ENCODE results near the gene METRN. TPM values are rescaled to one million over a fixed set of nuclear protein-coding genes. Genes with fewer than 3 reads are reported as not detected.
A peak's percentile ranks its signal among the peaks of the same experiment; 100 is the strongest.

Gene METRN
- total RNA-seq, 1 donor from 2014 or later = 32.2 TPM

DNA sequence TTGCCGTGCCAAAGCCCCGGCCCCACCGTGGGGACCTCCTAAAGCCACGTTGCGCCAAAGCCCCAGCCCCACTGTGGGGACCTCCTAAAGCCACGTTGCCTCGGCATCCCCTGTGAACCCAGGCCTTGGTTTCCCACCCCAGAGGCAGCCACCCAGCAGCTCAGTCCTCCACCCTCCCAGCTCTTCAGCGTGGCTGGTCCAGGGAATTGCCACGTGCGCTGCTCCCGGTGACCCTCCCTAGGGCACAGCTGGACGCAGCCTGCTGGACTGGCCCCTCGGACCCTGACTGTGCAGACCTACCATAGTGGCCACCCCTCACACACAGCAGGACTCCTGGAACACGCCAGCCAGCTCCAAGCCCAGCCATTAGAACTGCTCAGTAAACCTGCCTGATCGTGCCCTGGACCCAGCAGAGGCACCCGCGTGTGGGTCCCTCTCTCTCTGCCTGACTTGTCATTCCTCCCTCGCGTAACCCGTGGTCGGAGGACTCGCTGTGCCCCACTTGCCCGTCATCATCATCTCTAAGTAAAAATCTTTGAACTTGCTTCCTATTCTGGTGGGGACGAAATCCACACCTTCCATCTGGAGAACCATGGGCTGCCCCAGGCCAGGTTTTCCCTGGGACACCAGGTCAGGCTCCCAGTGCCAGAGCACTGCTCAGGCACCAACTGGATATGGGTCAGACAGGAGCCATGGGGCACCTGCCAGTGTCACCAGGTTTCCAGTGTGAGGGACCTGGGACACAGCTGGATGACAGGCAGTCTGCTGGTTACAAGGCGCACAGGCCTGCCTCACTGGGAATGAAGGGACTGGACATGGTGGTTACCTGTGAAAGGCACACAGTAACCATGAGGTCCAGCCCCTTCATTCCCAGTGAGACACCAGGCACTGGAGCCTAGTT lies 20.3 kb downstream of the METRN start:
- Histone ChIP-seq H3K4me3 (no peak overlapping the region), H3K27me3 (no peaks in the 10 kb centered on the region), H3K4me1 (peaks cover 19% of the 10 kb centered on the region), H3K9me3 (no peaks in the 10 kb centered on the region), H3K27ac (no peak overlapping the region), H3K36me3 (peaks cover 0 to 44% of the 10 kb centered on the region in 2 donors)
- TF ChIP-seq, protein P1, sequence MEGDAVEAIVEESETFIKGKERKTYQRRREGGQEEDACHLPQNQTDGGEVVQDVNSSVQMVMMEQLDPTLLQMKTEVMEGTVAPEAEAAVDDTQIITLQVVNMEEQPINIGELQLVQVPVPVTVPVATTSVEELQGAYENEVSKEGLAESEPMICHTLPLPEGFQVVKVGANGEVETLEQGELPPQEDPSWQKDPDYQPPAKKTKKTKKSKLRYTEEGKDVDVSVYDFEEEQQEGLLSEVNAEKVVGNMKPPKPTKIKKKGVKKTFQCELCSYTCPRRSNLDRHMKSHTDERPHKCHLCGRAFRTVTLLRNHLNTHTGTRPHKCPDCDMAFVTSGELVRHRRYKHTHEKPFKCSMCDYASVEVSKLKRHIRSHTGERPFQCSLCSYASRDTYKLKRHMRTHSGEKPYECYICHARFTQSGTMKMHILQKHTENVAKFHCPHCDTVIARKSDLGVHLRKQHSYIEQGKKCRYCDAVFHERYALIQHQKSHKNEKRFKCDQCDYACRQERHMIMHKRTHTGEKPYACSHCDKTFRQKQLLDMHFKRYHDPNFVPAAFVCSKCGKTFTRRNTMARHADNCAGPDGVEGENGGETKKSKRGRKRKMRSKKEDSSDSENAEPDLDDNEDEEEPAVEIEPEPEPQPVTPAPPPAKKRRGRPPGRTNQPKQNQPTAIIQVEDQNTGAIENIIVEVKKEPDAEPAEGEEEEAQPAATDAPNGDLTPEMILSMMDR (IDR thresholded peaks at IDR 0.05) = no peak
- TF ChIP-seq POLR2A (IDR thresholded peaks at IDR 0.05) = no peak
- no peak for TF ChIP-seq POLR2AphosphoS5 (IDR thresholded peaks at IDR 0.05; ENCODE audit: insufficient read depth in 1 of 2, low read depth in 1 of 2)
- no peak for DNase-seq (ENCODE audit: extremely low spot score in 2 of 2)
- intact Hi-C loops (cut with DNase I) = no loop called here

DNA sequence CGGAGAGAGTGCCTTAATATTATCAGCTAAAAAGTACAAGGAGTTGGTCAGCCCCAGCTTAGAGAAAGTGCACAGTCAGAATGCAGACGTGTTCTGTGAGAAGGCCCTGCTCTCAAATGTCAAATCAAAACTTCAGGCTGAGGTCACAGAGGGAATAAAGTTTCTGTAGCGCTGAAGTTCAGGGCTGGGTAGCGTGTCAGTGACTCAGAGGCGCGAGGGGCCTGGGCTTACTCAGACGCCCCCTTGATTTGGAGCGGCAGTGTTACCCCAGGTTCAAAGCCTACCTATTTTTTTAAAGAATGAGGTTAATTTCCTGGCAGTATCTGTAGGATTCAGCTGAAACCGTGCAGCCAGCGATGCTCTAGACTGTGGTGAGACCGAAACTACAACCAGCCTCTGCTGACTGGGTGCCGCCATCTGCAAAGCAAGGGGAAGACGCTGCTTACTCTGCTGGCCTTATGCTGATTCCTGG lies 21.1 kb downstream of the METRN start:
- Histone ChIP-seq H3K36me3 (peaks cover 0 to 44% of the 10 kb centered on the region in 2 donors), H3K27ac (no peak overlapping the region), H3K4me1 (peaks cover 23% of the 10 kb centered on the region), H3K4me3 (no peak overlapping the region), H3K27me3 (no peaks in the 10 kb centered on the region), H3K9me3 (no peaks in the 10 kb centered on the region)
- intact Hi-C loops (cut with DNase I) = no loop called here
- no peak for DNase-seq (ENCODE audit: extremely low spot score in 2 of 2)
- TF ChIP-seq POLR2A (IDR thresholded peaks at IDR 0.05) = no peak
- TF ChIP-seq POLR2AphosphoS5 (IDR thresholded peaks at IDR 0.05; ENCODE audit: insufficient read depth in 1 of 2, low read depth in 1 of 2) = no peak
- TF ChIP-seq, protein P1 (IDR thresholded peaks at IDR 0.05) = no peak

DNA sequence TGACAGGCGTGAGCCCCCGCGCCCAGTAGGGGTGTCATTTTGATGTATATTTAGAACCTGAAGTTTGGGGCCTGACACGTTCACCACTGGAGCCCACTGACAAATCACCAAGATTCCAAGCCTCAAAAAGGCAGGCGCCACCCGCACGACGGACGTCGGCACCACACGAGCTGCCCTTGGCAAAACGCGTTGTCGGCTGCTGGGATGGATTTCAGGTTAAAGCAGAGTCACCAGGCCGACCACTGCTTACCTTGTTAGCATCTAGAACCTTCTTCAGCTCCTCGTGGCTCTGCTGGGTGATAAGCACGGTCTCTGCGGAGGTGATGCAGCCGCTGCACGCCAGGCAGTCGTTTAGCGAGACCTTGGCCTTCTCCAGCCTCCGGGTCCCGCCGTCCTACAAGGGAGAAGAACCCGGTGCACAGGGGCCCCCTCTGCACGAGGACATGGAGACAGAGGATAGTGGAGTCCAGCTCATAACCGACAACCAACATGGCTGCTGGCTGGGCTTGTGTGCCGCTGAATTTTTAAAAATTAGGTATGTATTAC lies 22.1 kb downstream of the METRN start:
- Histone ChIP-seq H3K27me3 (no peaks in the 10 kb centered on the region), H3K36me3 (peaks cover 0 to 44% of the 10 kb centered on the region in 2 donors), H3K9me3 (no peaks in the 10 kb centered on the region), H3K4me3 (no peak overlapping the region), H3K4me1 (peaks cover 28% of the 10 kb centered on the region), H3K27ac (no peak overlapping the region)
- DNase-seq (ENCODE audit: extremely low spot score in 2 of 2) = no peak
- intact Hi-C loops (cut with DNase I) = no loop called here
- TF ChIP-seq, protein P1 (IDR thresholded peaks at IDR 0.05) = no peak
- TF ChIP-seq POLR2A (IDR thresholded peaks at IDR 0.05) = no peak
- TF ChIP-seq POLR2AphosphoS5 (IDR thresholded peaks at IDR 0.05; ENCODE audit: insufficient read depth in 1 of 2, low read depth in 1 of 2) = no peak

DNA sequence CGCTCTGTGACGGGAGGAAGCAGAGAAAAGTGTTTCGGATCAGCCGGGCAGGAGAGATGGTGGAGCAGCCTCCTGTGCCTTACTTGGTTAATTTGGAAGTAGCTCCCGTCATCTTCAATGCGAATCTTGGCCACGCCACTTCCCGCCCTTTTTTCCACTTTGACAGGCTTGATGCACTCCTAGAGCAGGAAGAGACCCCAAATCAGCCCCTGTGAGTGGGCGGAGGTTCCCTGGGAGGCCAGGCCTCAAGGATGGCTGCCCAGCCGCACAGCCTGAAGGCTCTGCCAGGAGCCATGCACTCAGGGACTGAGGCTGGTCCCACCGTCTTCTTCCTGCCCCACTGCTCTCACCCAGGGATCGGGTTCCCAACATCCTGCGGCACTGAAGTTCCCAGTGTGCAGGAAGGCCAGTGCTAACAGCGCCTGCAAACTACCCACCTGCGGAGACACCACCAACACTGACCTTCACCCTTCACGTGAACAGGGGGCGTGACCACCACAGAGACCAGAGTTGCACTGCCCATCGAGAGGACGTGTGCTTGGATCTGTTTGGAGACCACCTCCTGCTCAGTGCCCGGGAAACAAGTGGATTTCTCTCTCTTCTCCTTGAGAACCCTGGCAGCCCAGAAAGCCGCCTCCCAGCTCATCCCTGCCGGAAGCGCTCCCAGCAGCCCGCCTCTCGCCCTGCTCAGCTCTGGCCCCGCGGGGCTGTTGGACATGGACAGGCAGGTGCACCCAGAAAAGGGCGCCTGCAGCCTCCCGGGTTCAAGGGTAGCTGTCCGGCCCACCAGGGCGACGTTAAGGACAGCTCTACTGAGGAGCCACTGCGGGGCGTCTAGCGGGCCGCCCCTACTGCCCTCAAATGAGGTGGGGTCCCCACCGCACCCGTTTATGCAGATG lies 24.9 kb downstream of the METRN start:
- peak overlapping the region; percentile 67 for H3K27ac ChIP-seq
- H3K36me3 ChIP-seq = peaks cover 0 to 26% of the 10 kb centered on the region in 2 donors
- no peaks in the 10 kb centered on the region for H3K27me3 ChIP-seq
- peaks cover 28% of the 10 kb centered on the region for H3K4me1 ChIP-seq
- DNase-seq (ENCODE audit: extremely low spot score in 2 of 2) = no peak
- TF ChIP-seq, protein P1 (IDR thresholded peaks at IDR 0.05) = no peak
- no peak for TF ChIP-seq POLR2AphosphoS5 (IDR thresholded peaks at IDR 0.05; ENCODE audit: insufficient read depth in 1 of 2, low read depth in 1 of 2)
- no peak for TF ChIP-seq POLR2A (IDR thresholded peaks at IDR 0.05)
- H3K4me3 ChIP-seq = peak overlapping the region; percentile 85 to 90
- intact Hi-C loops (cut with DNase I) = no loop called here
- H3K9me3 ChIP-seq = no peaks in the 10 kb centered on the region

Data from vagina (tissue), 2 donors.